GM12865 (cell line): ENCODE data around the gene PSG2.
"Not testable (repeated sequence)": the region's sequence is repeated elsewhere in the genome, so short reads cannot be mapped to it uniquely, and the experiment has no call there.

Experiments used
- DNase-seq: peaks from one replicate; pipeline ENCODE4 v3.0.0; 2010; ENCODE audit warnings: low read depth
- H3K4me3 ChIP-seq: 2 replicates; pipeline ENCODE4 v1.5.1; 2011; ENCODE audit warnings: mild to moderate bottlenecking, low read depth, low read length, control low read depth
- CTCF ChIP-seq: IDR thresholded peaks from 2 replicates; pipeline ENCODE4 v1.5.1; 2011; ENCODE audit warnings: low read length, control low read depth, low read depth, inconsistent platforms; ENCODE audit not compliant: insufficient read depth; ENCODE audit errors: missing control alignments

The PSG2 gene

GRCh38 chr19:43082601-43083000 is at the start of gene PSG2:
Gene PSG2 (minus strand): TSS chr19:43082701. CDS start chr19:43082569, 132 bp downstream.
- H3K4me3 ChIP-seq, DNase-seq: not testable (repeated sequence)

DNA sequence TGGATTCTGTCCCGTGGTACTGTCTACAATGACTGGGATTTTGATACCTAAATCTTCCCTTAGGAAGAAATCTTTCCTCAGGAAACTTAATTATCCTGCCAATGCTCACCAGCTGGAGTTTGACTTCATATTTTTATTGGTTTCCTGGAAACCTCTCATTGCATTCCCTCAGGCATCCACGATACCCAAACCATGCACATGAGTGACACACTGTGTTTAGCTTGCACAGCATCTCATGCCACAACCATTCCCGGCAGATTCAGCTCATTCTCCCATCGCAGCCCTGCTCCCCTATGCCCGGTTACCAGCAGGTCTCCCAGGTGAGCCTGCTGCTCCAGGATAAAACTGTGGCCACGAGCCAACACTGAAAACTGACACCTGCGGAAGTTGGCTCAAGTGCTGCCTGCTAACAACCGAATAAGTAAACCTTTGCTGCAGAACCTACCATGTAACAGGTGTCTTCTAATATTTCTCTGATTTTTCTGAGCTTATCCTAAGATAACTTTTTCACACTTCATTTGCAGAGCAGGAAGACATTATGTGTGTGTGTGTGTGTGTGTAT is 48.9 kb upstream of the PSG2 start:
- H3K4me3 ChIP-seq, DNase-seq: not testable (repeated sequence)

DNA sequence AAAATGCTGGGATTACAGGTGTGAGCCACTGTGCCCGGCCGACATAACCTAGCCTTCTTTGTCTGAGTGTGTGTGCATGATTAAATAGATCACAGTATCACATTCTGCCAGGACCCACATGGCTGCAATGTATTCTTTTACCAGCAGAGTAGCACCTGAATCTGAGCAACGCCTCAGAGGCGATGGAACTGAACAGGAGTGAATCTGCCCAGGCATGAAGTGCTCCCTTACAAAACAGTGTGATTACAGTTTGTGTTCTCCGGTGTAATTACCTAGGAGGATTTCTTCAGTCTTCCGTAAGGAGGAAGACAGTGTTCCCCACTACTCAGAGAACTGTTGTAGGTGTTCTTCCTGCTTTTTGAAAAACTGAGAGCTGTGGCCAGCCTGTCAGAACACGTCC is 46.7 kb upstream of the PSG2 start:
- not testable (repeated sequence) for H3K4me3 ChIP-seq

DNA sequence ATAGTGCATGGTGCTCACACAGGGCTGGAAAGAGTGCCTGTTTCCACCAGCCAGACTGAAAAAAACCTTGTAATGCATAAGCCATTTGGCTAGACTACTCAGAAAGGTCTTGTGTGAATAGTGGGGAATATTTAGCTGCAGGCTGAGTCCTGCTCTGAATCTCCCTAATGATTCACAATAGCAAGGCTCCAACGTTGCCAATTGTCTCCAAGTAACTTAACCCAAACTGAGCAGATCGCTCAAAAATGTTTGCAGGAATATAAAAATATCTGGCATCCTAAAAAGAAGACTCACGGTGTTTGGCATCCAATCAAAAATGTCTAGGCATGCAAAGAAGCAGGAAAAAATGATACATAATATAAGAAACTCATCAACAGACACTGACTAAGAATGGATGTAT is 44.8 kb upstream of the PSG2 start:
- not testable (repeated sequence) for DNase-seq, H3K4me3 ChIP-seq

More for the DNA sequence above, 46.7 kb upstream of the PSG2 start:
- not testable (repeated sequence) for DNase-seq

DNA sequence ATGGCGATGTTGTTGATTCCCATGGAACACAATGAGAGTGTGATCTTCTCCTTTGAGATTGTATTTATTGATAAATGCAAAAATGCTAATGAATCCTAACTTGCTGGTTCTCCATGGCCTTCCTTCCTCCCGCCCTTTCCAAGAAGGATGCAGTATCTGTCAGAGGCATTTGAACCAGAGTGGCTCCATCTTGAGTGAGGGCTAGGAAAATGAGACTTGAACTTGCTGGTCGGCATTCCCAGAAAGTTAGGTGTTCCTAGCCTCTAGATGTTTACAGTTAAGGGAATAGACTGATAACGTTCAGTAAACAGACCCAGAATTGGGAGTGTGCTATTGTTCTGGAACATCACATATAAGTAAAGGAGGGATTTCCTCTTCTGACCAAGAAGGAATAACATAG is 44.2 kb upstream of the PSG2 start:
- no peak for TF ChIP-seq CTCF
- no peak overlapping the region for H3K4me3 ChIP-seq
- no peak for DNase-seq

DNA sequence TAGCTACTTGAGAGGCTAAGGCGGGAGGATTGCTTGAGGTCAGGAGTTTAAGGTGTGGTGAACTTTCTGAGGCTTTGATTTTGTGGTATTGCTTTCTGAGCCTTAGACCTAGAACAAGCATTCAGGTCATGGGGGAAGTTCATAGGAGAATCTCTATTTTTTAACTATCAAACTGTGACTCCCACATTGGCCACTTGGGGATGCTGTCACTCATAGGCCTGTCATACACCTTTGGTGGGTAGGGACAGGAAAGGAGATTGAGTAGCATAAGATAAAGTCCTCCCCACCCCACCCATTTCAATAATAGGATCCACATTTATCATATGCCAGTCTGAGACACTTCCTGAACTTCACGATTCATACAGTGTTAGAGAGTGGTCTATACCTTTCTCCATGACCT is 41.9 kb upstream of the PSG2 start:
- TF ChIP-seq CTCF = no peak
- DNase-seq = no peak
- H3K4me3 ChIP-seq = no peak overlapping the region

DNA sequence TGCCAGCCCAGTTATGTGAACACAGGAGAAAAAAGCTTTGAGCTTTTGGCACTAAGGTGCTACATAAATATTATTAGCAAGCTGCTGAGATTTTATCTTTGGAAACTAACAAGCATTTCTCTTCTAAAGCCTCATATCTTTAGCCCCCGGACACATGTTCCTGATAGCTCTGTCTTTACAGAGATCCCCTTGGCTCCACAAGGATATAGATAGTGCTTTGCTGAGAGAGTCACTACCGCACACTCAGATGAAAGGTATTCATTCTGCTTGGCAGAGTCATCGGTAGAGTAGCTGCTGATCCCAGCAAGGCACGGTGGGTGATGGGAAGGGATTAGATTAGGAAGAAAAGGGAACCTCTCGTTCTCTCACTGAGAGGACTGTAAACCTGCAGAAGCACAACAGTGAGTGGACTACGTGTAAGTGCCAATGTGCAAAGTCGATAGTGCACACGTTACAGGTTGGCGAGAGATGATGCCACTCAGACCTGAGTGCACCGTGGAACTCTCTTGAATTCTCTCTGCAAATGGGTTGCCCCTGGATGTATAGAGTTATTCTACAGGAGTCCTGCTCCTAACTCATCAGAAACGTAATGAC is 38.0 kb upstream of the PSG2 start:
- DNase-seq, H3K4me3 ChIP-seq: not testable (repeated sequence)

DNA sequence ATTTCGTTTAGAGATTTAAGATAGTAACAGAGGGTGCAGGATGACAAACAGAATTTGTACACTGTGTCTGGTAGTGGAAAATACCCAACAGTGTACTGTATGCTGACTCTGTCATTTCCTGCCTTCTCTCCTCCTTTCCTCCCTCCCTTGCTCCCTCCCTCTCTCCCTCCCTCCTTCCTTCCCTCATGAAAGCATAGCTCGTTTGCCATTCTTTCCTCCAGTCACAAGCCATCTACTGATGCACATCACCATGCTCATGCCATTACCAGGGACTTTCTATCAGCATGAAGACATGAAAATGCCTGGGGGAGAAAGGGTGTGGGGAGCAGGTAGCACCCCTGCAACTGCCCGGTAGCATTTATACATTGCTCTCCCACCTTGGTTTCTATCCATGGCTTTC is 37.0 kb upstream of the PSG2 start:
- not testable (repeated sequence) for H3K4me3 ChIP-seq, DNase-seq

DNA sequence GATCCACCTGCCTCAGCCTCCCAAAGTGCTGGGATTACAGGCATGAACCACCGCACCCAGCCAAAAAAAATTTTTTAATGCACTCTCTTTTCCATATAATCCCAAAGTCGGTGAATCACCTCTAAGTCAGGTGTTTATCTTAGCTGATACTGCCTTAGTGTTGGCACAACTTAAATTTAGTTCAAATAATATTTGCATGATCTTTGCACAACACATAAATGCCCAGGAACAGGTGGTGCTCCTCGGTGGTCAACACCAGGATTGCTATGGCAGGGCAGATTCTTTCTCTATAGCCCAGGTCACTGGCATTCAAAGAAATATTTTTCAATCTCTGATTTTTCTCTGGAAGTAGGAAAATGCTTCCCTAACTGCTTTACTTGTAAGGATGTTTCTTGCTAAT is 33.9 kb upstream of the PSG2 start:
- not testable (repeated sequence) for DNase-seq, H3K4me3 ChIP-seq

DNA sequence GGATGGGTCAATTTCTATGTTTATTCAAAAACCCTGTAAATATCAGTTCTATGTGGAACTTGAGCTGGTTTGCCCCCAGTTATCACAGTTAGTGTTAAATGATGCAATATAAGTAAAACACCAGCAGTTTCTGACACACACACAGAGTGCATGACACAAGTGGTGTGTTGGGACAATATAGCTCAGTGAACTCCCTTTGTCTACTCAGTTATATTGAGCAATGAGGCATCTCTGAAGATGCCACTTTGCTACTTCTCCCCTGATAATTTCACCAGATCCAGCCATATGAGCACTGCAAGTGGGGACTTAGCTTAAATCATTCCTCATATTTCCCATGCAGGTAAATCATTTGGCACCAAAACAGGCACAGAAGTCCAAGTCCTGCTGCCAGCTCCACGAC is 33.0 kb upstream of the PSG2 start:
- not testable (repeated sequence) for DNase-seq, H3K4me3 ChIP-seq

DNA sequence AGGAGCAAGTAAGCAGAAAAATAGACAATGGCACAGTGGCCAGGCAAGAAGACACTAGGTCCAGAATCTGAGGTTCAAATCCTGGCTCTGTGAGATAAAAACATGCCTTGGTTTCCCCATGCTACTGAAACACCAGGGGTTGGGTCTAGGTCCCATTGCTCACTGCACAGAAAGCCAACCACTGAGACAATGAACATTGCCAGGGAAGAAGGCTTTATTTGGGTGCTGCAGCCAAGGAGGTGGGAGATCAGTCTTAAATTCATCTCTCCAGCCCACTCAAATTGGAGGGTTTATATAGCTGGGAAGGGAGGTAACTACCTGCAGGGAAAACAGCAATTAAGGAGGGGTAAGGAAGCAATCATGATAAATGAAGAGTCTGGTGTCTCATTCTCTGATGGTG is 32.6 kb upstream of the PSG2 start:
- not testable (repeated sequence) for DNase-seq, H3K4me3 ChIP-seq

- DNase-seq, H3K4me3 ChIP-seq: not testable (repeated sequence)
Measured at GRCh38 chr19:43114626-43115025, 32.1 kb upstream of the PSG2 start.

DNA sequence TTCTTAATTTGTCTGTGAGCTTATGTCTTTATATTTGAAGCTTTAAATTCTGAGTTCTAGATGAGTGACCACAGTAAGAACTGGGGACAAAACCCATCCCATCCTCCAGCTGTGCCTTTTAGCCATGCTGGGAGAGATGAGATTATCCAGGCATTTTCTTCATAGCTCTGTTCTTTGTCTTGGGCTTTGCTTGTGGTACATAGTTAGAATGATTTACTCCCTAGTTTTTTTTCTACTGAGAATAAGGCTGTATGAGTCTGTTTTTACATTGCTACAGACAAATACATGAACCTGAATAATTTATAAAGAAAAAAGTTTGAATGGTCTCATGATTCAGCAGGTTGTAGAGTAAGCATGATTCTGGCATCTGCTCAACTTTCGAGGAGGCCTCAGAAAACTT is 24.9 kb upstream of the PSG2 start:
- not testable (repeated sequence) for DNase-seq, H3K4me3 ChIP-seq
